ENCODE data around the gene RPP30.
"Not testable (repeated sequence)": the region's sequence is repeated elsewhere in the genome, so short reads cannot be mapped to it uniquely, and the experiment has no call there.

The RPP30 gene

DNA sequence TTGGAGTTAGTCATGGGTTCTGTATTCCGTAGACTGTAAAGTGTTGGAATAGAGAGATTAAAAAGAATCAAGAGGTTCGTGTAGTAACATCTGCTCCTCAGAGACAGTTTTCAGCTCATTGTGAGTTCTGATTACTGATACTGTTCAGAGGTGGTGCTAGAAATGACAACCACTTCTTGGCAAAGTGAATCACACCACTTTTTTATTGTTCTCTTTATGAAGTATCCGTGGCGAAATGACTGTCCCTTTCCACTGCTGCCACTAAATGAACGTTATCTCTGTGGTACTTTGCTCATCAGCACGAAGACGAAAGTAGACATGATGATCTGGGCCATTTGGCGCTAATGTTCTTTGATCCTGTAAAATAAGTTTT lies 860 bp downstream of the RPP30 start:
- DNase-seq (ENCODE audit: low read depth) = no peak

DNA sequence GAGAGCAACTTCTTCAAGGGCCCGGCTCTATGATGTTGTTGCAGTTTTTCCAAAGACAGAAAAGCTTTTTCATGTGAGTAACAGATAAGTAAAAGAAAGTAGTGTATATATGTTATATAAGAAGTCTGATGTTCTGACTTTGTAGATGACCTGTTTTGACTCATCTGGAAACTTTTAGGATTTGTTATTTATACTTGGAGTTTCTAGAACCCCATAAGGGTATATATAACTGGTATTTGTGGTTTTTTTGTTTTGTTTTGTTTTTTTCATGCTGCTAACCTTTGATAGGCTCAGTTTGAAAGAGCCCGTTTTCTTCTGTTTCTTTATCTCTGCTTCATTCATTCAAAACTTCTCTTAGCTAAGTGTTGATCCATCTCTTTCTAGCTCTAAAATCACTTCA lies 7.3 kb downstream of the RPP30 start:
- DNase-seq (ENCODE audit: low read depth) = no peak

DNA sequence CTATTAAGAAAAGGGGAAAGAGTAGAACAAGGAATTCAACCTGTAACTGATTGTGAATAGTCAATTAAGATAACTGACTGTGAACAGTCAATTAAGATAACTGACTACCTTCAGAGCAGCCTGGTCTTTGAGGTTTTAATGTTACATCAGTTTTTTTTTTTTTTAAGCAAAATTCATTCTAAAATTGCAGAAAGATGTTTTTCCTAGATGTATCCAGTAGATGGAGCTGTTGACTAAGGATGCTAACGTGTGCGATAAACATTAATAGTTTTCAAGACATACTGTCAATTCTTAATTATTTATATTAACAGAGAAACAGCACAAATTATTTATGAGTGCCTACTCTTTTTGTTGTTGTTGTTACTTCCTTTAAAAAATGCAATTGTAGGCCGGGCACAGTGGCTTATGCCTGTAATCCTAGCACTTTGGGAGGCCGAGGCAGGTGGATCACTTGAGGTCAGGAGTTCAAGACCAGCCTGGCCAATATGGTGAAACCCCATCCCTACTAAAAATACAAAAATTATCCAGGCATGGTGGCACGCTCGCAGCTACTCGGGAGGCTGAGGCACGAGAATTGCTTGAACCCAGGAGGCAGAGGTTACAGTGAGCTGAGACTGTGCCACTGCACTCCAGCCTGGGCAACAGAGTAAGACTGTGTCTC lies 8.4 kb downstream of the RPP30 start:
- DNase-seq (ENCODE audit: low read depth) = not testable (repeated sequence)

DNA sequence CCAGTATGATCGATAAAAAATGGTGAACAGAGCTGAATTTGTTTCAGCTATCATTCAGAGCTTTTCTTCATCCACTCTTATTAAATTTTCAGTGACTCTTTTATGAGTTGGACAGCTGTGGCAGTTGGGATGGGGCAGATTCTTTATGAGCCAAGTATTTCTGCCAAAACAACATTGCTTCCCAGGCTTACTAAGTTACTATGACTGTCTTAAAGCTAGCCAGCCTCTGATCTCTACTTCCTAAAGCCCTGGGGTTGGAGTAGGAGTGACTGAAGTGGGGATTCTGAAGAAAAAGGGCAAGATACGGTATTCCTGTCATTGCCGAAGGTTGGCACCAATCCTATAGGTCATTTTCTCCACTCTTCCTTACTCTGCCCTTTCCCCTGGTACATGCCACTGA lies 12.7 kb downstream of the RPP30 start:
- no peak for DNase-seq (ENCODE audit: low read depth)

DNA sequence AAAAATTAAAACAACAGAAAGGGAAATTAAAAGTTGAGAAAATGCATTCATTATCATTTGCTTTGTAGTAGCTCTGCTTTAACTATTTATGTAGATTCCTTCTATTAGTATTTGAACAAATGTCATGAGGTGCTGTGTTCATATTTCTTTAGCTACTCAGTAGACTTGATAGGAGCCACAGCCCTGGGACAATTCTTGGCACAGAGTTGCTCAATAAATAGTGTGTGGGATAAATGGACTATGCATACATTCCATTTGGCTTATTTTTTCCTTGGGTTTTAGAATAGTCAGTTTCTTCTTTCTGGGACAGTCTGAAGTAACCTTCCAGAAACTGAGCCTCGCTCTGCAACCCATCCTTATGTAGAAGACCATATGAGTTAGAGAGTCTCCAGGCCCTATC lies 13.4 kb downstream of the RPP30 start:
- no peak for DNase-seq (ENCODE audit: low read depth)

DNA sequence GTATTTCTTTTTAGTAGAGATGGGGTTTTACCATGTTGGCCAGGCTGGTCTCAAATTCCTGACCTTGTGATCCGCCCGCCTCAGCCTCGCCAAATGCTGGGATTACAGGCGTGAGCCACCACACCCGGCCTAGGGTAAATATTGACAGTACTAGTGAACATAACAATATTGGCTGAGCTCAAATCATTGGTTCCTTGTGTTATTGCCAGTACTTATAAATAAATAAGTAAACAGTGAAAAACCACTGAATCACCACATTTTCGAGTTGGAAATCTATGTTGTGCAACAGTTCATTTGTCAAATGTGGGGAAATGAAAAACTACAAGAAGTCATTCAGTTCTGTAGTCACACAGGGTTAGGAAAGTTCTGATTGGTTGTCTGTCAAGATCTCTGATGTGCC lies 15.8 kb downstream of the RPP30 start:
- no peak for DNase-seq (ENCODE audit: low read depth)

DNA sequence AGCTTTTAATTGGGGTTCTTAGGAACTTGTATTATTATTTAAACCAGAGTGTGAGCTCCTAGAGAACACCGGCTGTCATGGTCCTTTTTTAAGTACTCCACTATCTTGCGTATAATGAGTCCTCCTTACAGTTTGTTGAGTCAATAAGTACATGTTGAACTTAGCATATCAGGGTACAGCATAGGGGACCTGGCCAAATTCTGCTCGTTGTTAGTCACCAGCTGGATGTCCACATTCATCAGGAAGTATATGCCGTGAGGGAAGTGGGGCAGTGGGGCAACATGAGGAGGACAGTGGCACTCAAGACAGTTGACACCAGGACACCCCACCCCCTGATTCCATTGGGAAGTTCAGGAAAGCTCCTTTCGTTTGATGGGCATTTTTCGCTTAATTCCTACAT lies 16.6 kb downstream of the RPP30 start:
- DNase-seq (ENCODE audit: low read depth) = no peak

DNA sequence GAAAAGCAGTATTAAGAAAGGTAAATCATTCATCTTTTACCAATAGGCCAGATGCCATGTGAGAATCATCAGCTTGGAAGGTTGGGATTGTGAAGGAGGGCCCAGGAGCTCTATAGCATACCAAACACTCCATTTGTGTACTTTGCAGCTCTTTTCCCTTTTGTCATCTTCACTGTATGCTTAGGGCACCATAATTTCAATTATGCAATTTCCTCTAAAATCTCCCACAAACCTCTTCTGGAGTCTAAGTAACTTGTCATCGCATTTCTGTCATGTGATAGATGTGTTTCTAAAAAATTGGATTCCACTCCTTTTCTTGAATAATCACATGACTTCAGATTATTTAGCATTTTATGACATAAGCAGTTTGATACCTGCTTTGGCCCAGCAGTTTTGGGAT lies 17.9 kb downstream of the RPP30 start:
- DNase-seq (ENCODE audit: low read depth) = no peak

DNA sequence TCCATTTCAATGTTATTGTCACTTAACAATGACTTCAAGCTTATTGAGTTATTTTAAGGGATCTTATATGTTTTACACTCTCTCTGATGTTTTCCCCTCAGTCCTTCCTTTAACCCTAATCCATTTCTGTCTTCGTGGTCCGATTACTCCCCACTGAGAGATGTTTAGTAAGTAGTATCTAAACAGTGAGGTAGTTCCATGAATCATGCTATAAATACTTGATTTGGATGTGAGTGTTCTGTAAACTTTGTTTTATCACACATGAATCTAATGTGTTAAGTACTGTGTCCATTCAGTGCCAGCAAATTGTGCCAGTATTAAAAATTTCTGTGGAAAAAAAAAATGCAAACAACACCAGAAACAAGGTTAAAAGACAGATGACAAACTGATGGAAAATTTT lies 18.6 kb downstream of the RPP30 start:
- DNase-seq (ENCODE audit: low read depth) = no peak

DNA sequence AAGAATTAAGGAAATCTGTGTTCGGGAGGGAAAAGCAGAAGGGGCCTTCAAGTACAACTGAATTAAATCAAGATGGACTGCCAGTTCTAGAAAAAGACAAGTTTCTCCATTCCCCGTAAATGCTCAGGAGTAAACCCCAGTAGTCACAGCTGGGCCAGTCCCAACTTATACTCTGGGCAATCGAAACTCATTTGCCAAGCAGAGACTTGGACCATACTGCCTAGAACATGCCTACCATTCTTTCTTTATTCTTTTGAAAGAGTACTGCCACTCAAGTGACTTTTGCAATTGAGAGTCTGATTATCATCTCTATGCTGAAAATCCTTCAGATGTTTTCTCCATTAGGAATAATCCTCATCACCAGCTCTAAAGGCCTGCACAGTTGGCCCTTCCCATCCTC lies 21.4 kb downstream of the RPP30 start:
- DNase-seq (ENCODE audit: low read depth) = no peak

DNA sequence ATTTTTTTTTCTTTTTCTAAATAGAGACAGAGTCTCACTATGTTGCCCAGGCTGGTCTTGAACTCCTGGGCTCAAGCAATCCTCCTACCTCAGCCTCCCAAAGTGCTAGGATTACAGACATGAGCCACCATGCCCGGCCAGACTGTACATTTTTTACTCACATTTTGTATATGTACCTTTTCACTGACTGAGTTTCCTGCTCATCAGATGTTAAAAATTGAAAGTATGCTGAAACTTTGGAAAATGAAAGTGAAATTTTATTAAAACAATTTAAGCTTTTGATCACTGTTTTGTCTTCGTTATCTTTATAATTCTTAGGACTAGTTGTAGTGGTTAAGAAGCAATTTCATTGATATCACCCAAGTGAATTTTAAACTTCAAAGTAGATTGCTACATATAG lies 25.1 kb downstream of the RPP30 start:
- not testable (repeated sequence) for DNase-seq (ENCODE audit: low read depth)

DNA sequence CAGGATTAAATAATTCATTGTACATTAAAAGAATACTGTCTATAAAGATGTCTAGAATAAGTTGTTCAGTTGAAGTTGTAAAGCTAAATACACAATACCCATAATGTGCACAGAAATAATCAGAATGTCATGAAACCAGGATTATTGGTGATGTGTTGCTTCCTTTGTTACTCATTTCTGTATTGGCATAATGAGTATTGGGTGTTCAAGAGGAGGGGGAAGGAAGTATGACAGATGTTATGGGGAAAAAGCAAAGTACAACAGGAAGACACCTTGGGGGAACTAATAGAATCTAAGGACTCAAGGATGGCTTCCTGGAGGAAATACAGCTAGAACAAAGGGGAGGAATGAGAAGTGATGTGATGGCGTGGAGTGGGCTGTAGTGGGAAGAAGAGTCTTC lies 34.2 kb downstream of the RPP30 start:
- no peak for DNase-seq (ENCODE audit: low read depth)

DNA sequence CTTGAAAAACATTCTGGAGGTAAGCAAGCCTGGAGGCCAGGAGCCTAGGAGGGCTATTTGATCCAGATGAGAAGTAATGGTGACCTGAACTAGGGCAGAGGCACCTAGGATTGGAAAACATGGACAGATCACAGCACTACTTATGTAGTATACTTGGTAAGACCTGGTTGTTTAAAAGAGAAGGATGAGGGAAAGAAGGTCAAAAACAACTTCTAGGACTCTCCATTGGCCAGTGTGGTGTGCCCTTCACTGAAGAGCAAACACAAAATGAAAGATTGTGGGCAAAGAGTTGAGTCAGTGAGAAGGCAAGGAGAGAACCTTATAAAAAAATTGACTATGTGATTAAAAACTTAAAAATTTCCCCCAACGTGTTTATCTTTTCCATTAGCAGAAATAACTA lies 34.8 kb downstream of the RPP30 start:
- no peak for DNase-seq (ENCODE audit: low read depth)

DNA sequence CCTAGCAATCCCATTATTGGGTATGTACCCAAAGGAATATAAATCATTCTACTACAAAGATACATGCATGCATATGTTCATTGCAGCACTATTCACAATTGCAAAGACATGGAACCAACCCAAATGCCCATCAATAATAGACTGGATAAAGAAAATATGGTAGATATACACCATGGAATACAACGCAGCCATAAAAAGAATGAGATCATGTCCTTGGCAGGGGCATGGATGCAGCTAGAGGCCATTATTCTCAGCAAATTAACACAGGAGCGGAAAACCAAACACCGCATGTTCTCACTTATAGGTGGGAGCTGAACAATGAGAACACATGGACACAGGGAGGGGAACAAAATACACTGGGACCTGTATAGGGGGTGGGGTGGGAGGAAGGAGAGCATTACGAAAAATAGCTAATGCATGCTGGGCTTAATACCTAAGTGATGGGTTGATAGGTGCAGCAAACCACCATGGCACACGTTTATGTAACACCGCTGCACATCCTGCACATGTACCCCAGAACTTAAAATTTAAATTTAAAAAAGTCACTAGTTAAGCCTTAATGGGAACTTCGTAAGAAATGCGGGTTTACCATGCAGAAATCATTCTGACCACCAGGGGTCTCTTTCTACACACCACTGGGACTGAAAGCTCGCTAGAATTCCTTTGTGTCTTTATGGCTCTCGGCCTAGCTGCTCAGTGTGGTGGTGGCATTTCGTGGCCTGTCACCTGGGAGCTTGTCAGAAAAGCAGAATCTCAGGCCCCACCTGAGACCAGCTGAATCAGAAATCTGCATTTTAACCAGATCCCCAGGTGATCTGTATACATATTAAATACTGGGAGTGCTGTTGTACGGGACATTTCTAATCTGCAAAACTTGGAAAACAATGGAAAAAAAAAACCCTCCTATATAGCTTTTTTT lies 39.6 kb downstream of the RPP30 start:
- DNase-seq (ENCODE audit: low read depth) = no peak

DNA sequence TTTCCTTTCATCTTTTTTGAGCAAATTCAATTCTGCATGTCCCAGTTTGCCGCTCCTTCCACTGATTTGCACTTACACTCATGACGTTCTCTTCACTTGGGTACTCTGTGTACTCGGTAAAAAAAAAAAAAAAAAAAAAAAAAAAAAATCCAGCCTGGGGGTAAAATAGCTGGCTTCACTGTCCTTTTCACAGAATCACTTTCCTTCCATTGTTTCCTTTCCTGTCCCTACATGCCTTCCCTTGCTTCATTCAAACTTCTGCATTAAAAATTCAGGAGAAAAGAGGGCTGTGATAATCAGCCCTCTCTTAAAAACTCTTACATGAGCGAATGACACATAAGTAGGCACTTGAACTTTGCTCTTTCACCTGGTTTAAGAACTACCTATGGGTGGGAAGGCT lies 40.4 kb downstream of the RPP30 start:
- DNase-seq (ENCODE audit: low read depth) = no peak

DNA sequence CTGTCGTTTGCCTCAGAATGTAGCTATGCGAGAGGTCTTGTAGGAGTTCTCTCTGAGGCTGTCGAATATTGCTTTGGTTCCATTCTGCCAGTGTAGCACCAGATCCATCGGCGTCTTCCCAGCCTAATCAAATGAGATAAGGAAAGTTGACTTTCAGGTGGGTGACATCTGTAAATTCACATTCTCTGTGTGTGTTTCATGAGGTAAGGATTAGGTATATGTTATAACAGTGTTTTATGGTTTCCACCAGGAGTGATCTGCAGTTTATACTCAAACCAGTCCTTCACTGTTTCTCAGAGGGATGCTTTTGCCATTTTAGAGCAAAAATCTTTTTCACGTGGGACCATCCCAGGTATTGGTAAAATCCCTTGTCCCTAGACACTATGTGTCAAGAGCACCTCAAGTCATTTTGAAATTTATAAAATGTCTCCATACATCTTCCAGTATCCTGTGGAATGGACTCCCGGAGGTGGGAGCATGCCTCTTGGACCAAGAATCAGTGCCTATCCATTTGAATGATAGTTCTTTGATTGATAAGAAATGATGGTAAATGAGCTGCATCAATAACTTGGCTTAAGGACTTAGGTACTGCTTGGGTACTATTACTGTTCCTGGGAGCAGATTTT lies 41.2 kb downstream of the RPP30 start:
- DNase-seq (ENCODE audit: low read depth) = no peak

DNA sequence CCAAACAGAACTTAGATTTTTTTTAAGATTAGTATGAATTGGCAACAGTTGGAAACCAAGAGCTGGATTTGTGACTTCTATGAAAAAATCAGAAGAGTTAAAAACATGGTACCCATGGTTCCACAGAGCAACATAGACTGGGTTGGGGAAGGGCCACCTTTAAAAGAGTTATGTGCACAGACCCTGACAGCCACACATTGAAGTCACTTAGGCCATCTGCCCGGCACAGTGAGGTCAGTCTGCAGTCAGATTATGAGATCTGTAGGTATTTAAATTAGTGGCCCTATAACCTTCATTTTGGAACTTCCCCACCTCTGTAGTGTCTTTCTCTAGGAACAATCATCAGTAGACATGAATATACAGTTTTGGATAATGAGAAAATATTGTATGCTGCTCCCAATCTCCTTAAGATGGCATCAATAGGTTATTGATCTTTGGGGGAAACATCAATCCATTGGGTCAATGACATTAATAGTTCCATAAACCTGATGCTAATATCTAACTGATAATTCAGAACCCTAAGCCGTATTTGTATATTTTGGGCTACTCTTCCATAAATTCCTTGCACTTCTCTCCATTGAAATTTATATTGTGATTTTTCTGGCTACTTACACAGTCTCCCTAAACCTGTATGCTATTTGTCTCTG lies 42.1 kb downstream of the RPP30 start:
- no peak for DNase-seq (ENCODE audit: low read depth)

DNA sequence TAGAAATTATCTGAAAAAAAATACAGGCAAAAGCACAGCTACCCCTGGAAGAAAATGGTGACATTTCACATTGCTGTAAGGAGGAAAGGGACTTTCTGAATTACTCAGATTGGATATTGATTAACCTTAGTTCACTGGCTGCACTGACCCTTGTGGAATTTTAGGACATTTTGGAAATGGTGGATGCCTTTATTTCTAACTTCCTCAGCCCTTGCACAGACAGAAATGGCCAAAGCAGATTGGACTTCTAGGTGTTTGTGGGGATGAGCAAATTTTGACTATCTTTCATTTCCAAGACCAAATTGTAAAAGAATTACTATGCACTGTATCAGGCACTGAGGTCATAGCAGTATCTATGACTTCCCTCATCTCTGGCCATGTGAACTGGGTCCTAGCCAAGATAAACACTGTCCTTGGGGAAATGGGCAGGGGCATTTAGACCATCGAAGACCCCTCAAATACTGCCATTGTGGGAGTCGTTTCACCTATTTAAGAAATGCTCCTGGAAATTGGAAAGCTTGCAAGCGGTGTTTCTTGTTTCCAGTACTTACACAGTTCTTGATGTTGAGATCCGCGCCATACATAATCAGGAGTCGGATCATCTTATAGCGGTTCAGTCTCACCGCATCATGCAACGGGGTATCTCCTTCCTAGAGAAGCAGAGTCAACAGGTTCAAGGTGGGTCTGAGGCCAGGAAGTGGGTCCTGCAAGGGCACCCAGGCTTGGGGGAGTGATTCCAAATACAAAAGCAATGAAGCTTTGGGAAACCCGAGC lies 43.4 kb downstream of the RPP30 start:
- DNase-seq (ENCODE audit: low read depth) = no peak

DNA sequence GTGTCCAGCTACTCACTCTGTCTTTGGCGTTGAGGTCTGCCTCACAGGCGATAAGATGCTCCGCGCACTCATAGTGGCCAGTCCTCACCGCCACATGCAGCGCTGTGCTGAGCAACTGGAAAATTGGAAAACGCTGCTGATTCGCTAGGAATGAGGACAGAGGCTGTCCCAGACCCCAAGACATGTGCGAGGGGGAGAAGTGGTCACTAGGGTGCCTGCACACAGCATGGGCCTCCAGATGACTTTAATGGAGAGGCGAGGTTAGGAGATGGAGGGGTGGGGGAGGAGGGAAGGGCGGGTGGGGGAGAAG lies 43.9 kb downstream of the RPP30 start:
- DNase-seq (ENCODE audit: low read depth) = no peak

DNA sequence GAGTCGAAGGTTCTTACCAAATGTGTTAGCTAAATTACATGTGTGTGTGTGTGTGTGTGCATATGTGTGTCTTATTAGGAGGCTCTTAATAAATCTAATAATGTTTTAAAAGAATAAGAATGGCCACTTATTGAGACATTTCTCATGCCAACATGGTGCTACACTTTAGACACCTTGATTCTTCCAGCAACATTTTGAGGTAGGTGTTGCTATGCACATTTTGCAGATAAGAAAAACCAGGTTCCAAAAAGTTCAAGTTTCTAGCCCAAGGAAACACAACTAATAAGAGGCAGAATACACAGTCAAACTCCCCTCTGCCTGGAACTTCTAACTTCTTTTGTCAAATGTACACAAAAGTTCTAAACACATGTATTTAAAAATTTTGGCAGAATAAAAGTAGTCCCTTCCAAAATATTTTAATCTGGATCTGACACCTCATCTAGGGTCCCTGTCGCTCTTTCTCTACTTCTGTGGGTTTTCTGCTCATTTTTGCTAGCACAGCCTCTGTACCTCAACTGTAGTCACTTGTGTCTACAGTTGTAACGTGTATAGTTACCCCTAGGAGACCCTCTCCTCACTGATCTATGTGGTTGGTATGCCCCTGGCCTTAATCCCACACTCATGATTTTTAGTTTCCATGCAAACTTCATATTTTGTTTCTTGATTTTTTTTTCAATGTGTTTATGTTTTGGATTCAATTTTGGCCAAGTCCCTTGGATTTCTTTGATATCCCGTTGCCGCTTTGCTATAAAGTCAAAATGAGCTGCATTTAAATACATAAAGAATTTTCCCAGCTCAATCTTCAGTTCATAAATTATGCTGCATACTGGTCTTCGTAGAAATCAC lies 44.8 kb downstream of the RPP30 start:
- no peak for DNase-seq (ENCODE audit: low read depth)

Measured in T-helper 22 cell (primary cell).